ENCODE results near the gene KDM4E.
"Not testable (repeated sequence)": the region's sequence is repeated elsewhere in the genome, so short reads cannot be mapped to it uniquely, and the experiment has no call there.

KDM4E gene

GRCh38 chr11:95024958-95025357, at the start of gene KDM4E:
Gene KDM4E, plus strand, starts transcription at chr11:95025258. Its CDS starts 300 bp downstream, at chr11:95025558.
- no peak for DNase-seq (ENCODE audit: low read depth in 3 of 3)

DNA sequence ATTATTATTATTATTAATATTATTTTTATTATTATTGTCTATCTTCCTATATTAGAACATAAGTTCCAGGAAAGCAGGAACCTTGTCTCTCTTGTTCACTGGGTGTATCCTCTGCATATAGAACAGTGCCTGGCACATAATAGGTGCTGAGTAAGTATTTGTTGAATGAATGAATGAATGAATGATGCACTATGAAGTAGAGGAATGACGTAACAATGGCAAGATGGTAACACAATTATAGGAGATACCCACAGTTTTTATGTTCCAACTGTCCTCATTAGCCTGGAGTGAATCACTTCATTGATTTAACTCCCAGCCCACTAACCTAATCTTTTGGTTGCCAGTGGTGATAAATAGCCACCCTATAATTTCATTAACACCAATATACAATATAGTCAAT, 49.5 kb upstream of the KDM4E start:
- DNase-seq (ENCODE audit: low read depth in 3 of 3), result no peak

- DNase-seq (ENCODE audit: low read depth in 3 of 3), result no peak
Measured at GRCh38 chr11:94987378-94987777, 37.7 kb upstream of the KDM4E start.

DNA sequence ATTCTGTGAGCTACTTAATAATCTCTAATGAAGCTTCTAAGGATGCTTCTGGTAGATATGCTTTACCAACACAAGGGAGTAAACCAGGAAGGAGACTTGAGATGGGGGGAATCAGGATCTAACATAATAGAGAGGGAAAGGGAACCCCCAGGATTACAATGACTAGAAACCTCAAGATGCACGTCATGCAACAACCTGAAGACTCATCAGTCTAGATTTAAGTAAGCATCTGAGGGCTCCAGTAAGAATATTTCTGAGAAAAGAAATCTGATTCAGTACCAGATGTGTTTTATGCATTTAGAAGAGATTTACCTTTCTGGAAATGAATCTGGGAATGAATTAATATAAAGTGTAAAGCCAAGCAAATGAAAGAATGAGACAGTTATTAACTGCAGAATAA, 36.3 kb upstream of the KDM4E start:
- no peak for DNase-seq (ENCODE audit: low read depth in 3 of 3)

DNA sequence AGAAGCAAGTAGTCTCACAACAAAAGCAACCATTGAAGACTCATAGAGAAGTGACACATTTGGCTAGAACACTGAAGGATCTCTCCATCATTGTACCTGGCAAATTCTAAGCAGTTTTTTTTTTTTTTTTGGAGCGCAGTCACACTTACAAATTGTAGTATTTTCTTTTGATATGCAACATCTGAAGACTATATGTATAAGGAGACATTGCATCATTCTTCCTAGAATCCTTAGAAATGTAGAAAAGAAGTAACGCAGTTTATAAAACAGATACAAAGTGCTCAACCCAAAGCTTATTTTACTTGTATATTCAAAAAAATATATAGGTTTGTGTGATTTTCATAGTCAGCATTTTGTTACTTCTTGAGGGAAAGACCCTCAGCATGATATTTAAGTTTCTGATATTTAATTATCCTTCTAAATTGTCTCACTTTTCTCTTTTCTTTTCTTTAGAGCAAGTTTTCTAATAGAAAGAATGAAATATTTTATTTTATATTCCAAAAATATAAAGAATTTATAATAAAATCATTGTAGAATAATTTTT, 31.6 kb upstream of the KDM4E start:
- DNase-seq (ENCODE audit: low read depth in 3 of 3), result no peak

DNA sequence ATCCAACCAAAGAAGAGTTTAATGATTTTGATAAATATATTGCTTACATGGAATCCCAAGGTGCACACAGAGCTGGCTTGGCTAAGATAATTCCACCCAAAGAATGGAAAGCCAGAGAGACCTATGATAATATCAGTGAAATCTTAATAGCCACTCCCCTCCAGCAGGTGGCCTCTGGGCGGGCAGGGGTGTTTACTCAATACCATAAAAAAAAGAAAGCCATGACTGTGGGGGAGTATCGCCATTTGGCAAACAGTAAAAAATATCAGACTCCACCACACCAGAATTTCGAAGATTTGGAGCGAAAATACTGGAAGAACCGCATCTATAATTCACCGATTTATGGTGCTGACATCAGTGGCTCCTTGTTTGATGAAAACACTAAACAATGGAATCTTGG, 27.6 kb upstream of the KDM4E start:
- no peak for DNase-seq (ENCODE audit: low read depth in 3 of 3)

- no peak for DNase-seq (ENCODE audit: low read depth in 3 of 3)
Measured at GRCh38 chr11:94998285-94998684, 26.8 kb upstream of the KDM4E start.

DNA sequence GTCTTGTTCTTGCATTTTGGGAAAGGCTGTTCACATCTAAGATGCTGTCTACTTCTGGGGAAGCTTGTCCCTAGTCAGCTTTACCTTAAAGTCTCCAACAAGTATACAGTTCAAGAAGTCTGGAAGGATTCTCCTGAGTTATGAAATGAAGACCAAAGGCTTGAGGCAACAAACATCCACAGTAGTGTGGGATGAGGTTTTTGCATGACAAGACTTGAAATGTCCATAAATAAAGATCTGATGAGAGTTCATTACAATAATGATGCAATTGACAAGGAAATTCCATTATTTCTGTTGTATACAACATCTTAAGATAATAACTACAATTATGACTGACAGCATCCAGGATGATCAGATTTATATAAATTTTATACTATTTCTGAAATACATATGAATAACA, 21.3 kb upstream of the KDM4E start:
- DNase-seq (ENCODE audit: low read depth in 3 of 3), result no peak

GRCh38 chr11:95005642-95006041, 19.4 kb upstream of the KDM4E start:
- DNase-seq (ENCODE audit: low read depth in 3 of 3), result no peak

- no peak for DNase-seq (ENCODE audit: low read depth in 3 of 3)
Measured at GRCh38 chr11:95011376-95011775, 13.7 kb upstream of the KDM4E start.

DNA sequence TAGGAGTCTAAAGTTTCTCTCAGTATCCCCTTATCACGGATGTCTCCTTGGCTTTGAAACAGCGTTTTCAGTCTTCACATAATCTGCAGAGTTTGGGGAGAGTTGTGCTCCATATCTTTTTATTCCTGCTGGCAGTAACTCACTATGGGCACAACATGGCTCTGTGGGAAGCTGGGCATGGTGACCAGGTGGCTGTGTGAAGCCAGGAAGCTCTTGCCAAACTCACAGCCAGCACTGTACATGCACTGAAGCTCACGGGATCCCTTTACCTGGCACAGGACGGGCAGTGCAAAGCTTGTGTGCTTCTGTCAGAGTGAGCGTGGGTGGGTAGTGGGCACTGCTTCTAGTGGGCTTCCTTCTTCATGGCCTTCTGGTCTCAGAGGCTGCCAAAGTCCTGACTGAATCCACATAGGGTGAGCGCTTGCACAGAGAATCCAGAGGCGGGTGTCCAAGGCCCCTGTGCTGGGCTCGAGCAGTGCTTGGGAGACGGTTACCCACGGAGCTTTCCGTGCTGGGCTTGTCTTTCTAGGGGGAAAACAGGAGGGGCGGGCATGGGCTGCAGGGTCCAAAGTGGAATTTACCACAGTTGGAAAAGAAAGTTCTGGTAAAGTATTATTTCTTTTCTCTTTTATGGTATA, 10.8 kb upstream of the KDM4E start:
- DNase-seq (ENCODE audit: low read depth in 3 of 3), result no peak

GRCh38 chr11:95016139-95016538, 8.9 kb upstream of the KDM4E start:
- DNase-seq (ENCODE audit: low read depth in 3 of 3), result no peak

DNA sequence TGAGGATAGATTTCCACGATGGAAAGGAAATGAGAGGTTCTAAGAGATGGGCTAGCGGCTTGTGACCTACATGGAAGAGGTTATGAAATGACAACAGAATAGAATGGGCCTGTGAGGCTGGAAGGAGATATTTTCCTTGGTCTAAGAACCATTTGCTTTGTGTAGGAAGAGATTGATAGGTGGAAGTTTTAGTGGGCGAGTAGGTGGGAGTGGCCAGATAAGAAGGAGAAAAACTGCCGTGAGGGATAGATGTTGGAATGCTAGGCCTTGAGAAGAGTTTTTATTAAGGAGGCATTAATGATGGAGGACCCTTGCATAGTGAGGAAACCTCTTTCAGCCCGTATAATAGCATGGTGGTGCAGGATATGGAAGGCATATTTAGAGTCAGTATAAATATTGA, 3.6 kb upstream of the KDM4E start:
- DNase-seq (ENCODE audit: low read depth in 3 of 3), result not testable (repeated sequence)

DNA sequence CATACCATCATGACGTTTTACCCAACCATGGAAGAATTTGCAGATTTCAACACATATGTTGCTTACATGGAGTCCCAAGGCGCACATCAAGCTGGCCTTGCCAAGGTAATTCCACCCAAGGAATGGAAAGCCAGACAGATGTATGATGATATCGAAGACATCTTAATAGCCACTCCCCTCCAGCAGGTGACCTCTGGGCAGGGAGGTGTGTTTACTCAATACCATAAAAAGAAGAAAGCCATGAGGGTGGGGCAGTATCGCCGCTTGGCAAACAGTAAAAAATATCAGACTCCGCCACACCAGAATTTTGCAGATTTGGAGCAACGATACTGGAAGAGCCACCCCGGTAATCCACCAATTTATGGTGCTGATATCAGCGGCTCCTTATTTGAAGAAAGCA, 536 bp downstream of the KDM4E start:
- DNase-seq (ENCODE audit: low read depth in 3 of 3), result not testable (repeated sequence)

DNA sequence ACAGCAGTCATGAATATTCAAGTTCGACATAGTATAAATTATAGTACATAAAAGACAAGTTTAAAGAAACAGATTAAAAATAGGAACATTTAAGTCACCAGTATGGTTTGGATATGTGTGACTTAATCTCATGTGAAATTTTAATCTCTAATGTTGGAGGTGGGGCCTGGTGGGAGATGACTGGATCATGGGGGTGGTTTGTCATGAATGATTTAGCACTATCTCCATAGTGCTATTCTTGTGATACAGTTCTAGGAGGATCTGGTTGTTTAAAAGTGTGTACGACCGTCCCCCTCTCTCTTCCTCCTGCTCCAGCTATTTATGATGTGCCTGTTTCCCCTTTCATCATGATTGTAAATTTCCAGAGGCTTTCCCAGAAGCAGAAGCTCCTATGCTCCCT, 3.3 kb downstream of the KDM4E start:
- DNase-seq (ENCODE audit: low read depth in 3 of 3), result no peak

- no peak for DNase-seq (ENCODE audit: low read depth in 3 of 3)
Measured at GRCh38 chr11:95033051-95033450, 8.0 kb downstream of the KDM4E start.

DNA sequence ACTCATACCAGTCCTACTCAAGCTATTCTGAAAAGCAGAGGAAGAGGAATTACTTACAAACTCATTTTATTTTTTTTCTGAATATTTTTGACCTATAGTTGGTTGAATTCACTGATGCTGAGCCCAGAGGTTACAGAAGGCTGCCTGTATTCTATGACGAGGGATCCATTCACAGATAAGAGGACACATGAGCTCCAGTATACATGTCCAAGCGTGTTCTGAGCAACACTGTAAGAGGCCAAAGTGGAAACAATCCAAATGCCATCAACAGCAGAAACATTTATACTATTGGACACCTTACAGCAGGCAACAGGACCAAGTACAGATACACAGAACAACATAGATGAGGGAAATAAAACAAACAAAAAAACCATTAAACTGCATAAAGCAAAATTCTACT, 10.3 kb downstream of the KDM4E start:
- no peak for DNase-seq (ENCODE audit: low read depth in 3 of 3)

- DNase-seq (ENCODE audit: low read depth in 3 of 3), result not testable (repeated sequence)
Measured at GRCh38 chr11:95037356-95038035, 12.4 kb downstream of the KDM4E start.

- no peak for DNase-seq (ENCODE audit: low read depth in 3 of 3)
Measured at GRCh38 chr11:95042239-95042638, 17.2 kb downstream of the KDM4E start.

DNA sequence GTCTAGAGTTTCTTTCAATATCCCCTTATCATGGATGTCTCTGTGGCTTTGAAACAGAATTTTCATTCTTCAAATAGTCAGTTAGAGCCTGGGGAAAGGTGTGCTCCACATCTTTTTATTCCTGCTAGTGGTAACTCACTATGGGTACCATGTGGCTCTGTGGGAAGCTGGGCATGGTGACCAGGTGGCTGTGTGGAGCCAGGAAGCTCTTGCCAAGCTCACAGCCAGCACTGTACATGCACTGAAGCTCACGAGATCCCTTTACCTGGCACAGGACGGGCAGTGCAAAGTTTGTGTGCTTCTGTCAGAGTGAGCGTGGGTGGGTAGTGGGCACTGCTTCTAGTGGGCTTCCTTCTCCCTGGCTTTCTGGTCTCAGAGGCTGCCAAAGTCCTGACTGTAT, 17.8 kb downstream of the KDM4E start:
- no peak for DNase-seq (ENCODE audit: low read depth in 3 of 3)

DNA sequence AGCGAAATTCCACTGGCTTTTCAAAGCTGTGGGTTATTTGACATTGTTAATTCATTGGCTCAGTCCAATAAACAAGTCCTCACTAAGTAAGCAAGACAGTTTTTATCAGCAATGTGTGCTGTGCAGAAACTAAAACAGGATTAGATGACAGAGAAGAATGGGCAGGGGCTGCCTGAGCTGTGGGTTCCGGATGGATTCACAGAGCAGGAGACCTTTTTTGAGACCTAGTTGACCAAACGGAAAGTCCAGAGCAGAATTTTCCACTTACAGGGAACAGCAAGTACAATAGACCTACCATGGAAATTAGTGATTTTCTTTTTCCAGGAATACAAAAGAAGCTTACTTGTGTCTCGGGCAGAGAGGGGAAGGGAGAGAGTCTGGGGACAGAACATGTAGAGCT, 19.0 kb downstream of the KDM4E start:
- no peak for DNase-seq (ENCODE audit: low read depth in 3 of 3)

- no peak for DNase-seq (ENCODE audit: low read depth in 3 of 3)
Measured at GRCh38 chr11:95045812-95046211, 20.8 kb downstream of the KDM4E start.

DNA sequence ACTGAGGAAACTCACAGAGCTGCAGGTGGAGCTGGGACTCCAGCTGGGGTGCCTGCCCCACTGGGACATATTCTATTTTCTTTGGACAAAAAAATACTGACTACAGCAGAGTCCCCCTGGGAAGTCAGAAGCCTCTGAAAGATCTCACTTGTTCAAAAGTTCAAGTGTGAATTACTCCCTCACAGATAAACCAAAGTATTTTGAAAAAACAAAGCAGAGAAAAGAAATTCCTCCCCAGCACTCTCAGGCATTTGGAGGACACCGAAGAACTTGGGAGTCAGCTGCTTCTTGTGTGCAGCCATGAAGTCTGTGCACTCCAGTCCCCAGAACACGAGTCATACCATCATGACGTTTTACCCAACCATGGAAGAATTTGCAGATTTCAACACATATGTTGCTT, 24.1 kb downstream of the KDM4E start, which contains the start of gene KDM4F:
Gene KDM4F, plus strand, starts transcription at position 301 of the 400 bp plus-strand sequence.
- DNase-seq (ENCODE audit: low read depth in 3 of 3), result not testable (repeated sequence)

All from stimulated activated CD4-positive, alpha-beta T cell treated with anti-CD3 and anti-CD28 coated beads, TNF-alpha, amount 100 ng/mL, for 4 hours (primary cell).